AG08395 (cell line): Measurements from ENCODE around the gene EIF2S2.
A peak's percentile ranks its signal among the peaks of the same experiment; 100 is the strongest.

Experiments
- DNase-seq: peaks from one replicate; pipeline ENCODE4 v3.0.0; 2012; ENCODE audit warnings: mixed read lengths, low spot score

EIF2S2 gene

GRCh38 chr20:34120213-34120612 lies 8.2 kb upstream of the EIF2S2 start:
- DNase-seq = no peak

- DNase-seq = no peak
Observed at GRCh38 chr20:34115232-34115631, 3.2 kb upstream of the EIF2S2 start.

- DNase-seq = no peak
Observed at GRCh38 chr20:34114809-34115208, 2.8 kb upstream of the EIF2S2 start.

- peak; percentile 7 for DNase-seq
Observed at GRCh38 chr20:34112600-34113101, 608 bp upstream of the EIF2S2 start.

GRCh38 chr20:34110745-34111641 lies 1.1 kb downstream of the EIF2S2 start:
- DNase-seq = peak; percentile 53

GRCh38 chr20:34110025-34110744 lies 1.9 kb downstream of the EIF2S2 start:
- no peak for DNase-seq

GRCh38 chr20:34109442-34109841 lies 2.6 kb downstream of the EIF2S2 start:
- DNase-seq = no peak

- no peak for DNase-seq
Observed at GRCh38 chr20:34108616-34109174, 3.3 kb downstream of the EIF2S2 start.

- DNase-seq = no peak
Observed at GRCh38 chr20:34105978-34106675, 5.9 kb downstream of the EIF2S2 start.

- no peak for DNase-seq
Observed at GRCh38 chr20:34104059-34104458, 8.0 kb downstream of the EIF2S2 start.

GRCh38 chr20:34102342-34102741 lies 9.7 kb downstream of the EIF2S2 start:
- no peak for DNase-seq

- no peak for DNase-seq
Observed at GRCh38 chr20:34100576-34100975, 11.5 kb downstream of the EIF2S2 start.

- DNase-seq = no peak
Observed at GRCh38 chr20:34099675-34100074, 12.4 kb downstream of the EIF2S2 start.

- no peak for DNase-seq
Observed at GRCh38 chr20:34098570-34098969, 13.5 kb downstream of the EIF2S2 start.

- no peak for DNase-seq
Observed at GRCh38 chr20:34096699-34097444, 15.2 kb downstream of the EIF2S2 start.

GRCh38 chr20:34095825-34096224 lies 16.2 kb downstream of the EIF2S2 start:
- no peak for DNase-seq

- DNase-seq = no peak
Observed at GRCh38 chr20:34093895-34094294, 18.1 kb downstream of the EIF2S2 start.

- no peak for DNase-seq
Observed at GRCh38 chr20:34091637-34092200, 20.3 kb downstream of the EIF2S2 start.

GRCh38 chr20:34090645-34091044 lies 21.4 kb downstream of the EIF2S2 start:
- DNase-seq = no peak

- no peak for DNase-seq
Observed at GRCh38 chr20:34089655-34090345, 22.2 kb downstream of the EIF2S2 start.

GRCh38 chr20:34089175-34089479 lies 22.9 kb downstream of the EIF2S2 start:
- DNase-seq = no peak
